B cell (primary cell): Measurements from ENCODE around the gene GRK5. TPM values are rescaled to one million over a fixed set of nuclear protein-coding genes. Genes with fewer than 3 reads are reported as not detected.

Experiments used
- ATAC-seq: fragments of 200-7000 bp; cut with Tn5 transposase; one replicate; pipeline ENCODE4 v1.10.0; 2021; ENCODE audit warnings: low read depth, mild to moderate bottlenecking, moderate number of reproducible peaks, moderate library complexity
- CTCF ChIA-PET: fragments of 350-600 bp; sonication (Branson Sonifier 250); formaldehyde crosslinking; loops from one replicate; lab custom pipeline; 2021; ENCODE audit warnings: antibody characterized with exemption, inconsistent platforms; lab: Charles Lee
- POLR2A ChIA-PET: fragments of 350-600 bp; sonication (Branson Sonifier 250); formaldehyde crosslinking; loops from one replicate; lab custom pipeline; 2021; ENCODE audit warnings: antibody characterized with exemption; lab: Charles Lee
- DNase-seq: peaks from one replicate; pipeline ENCODE4 v3.0.0; 2013
- H2AFZ ChIP-seq: 2 replicates; pipeline ENCODE4 v1.6.1; 2012; ENCODE audit warnings: mild to moderate bottlenecking, low read depth, low read length; ENCODE audit not compliant: insufficient read depth, poor library complexity, severe bottlenecking
- H3K27ac ChIP-seq, 2 donors: 1 replicate in 1 of 2; 2 replicates in 1 of 2; pipeline ENCODE4 v1.5.1; 2012 to 2013; ENCODE audit warnings: low read length in 2 of 2, mild to moderate bottlenecking in 2 of 2, moderate library complexity in 1 of 2
- H3K27me3 ChIP-seq, 4 experiments: fragments of 200-600 bp in 1 of 4; sonication (generic) in 1 of 4; replicated peaks in 1 of 4; 1 replicate in 2 of 4; 2 replicates in 2 of 4; pipeline versions ENCODE4 v1.6.1 to v1.7.0; 2013 to 2016; ENCODE audit warnings: low read length in 3 of 4, mild to moderate bottlenecking in 2 of 4, mixed read lengths in 1 of 4, moderate library complexity in 1 of 4; ENCODE audit not compliant: insufficient read depth in 4 of 4, control insufficient read depth in 3 of 4; ENCODE audit errors: control extremely low read depth in 1 of 4
- H3K36me3 ChIP-seq, 2 experiments: replicated peaks in 1 of 2; 1 replicate in 1 of 2; 2 replicates in 1 of 2; pipeline versions ENCODE4 v1.6.1 to v1.7.1; 2013; ENCODE audit warnings: low read length in 1 of 2; ENCODE audit not compliant: insufficient read depth in 2 of 2, control insufficient read depth in 1 of 2; ENCODE audit errors: control extremely low read depth in 1 of 2, extremely low read depth in 1 of 2
- H3K4me1 ChIP-seq, 2 donors: fragments of 200-600 bp in 1 of 2; sonication (generic) in 1 of 2; 1 replicate in 1 of 2; 2 replicates in 1 of 2; pipeline versions ENCODE4 v1.5.1 to v1.6.1; 2013 to 2017; ENCODE audit warnings: low read length in 2 of 2; ENCODE audit not compliant: control insufficient read depth in 2 of 2, insufficient read depth in 2 of 2
- H3K4me2 ChIP-seq: replicated peaks from 2 replicates; pipeline ENCODE3; 2012; ENCODE audit warnings: mild to moderate bottlenecking, low read depth, low read length; ENCODE audit not compliant: poor library complexity, severe bottlenecking
- H3K4me3 ChIP-seq, 5 experiments: fragments of 200-600 bp in 1 of 5; sonication (generic) in 1 of 5; 1 replicate in 3 of 5; 2 replicates in 2 of 5; pipeline versions ENCODE4 v1.5.1 to v1.7.0; 2011 to 2016; ENCODE audit warnings: low read length in 4 of 5, mild to moderate bottlenecking in 4 of 5, low read depth in 2 of 5, control low read depth in 1 of 5, moderate library complexity in 1 of 5; ENCODE audit not compliant: insufficient read depth in 1 of 5; ENCODE audit errors: control extremely low read depth in 1 of 5, extremely low read depth in 1 of 5
- H3K79me2 ChIP-seq: fragments of 200-600 bp; sonication (generic); one replicate; pipeline ENCODE4 v1.6.0; 2016; ENCODE audit warnings: low read length; ENCODE audit not compliant: control insufficient read depth, insufficient read depth
- H3K9ac ChIP-seq: fragments of 200-600 bp; sonication (generic); 2 replicates; pipeline ENCODE4 v1.6.1; 2017; ENCODE audit warnings: mild to moderate bottlenecking, low read length, moderate library complexity
- H3K9me3 ChIP-seq, 3 donors: one replicate each; pipeline versions ENCODE4 v1.6.1 to v1.7.1; 2013; ENCODE audit warnings: low read length in 2 of 3; ENCODE audit not compliant: control insufficient read depth in 2 of 3, insufficient read depth in 1 of 3; ENCODE audit errors: control extremely low read depth in 1 of 3
- H4K20me1 ChIP-seq: 2 replicates; pipeline ENCODE4 v1.6.0; 2012; ENCODE audit warnings: mild to moderate bottlenecking, low read length; ENCODE audit not compliant: insufficient read depth, control insufficient read depth, poor library complexity, severe bottlenecking
- H3K27ac Mint-ChIP-seq: one replicate; pipeline ENCODE4 v1.8.0; 2021; ENCODE audit warnings: mixed read lengths
- H3K27me3 Mint-ChIP-seq: one replicate; pipeline ENCODE4 v1.8.0; 2021; ENCODE audit warnings: mixed read lengths
- H3K4me1 Mint-ChIP-seq: one replicate; pipeline ENCODE4 v1.8.0; 2021; ENCODE audit warnings: mixed read lengths
- H3K4me3 Mint-ChIP-seq: one replicate; pipeline ENCODE4 v1.8.0; 2021; ENCODE audit warnings: mixed read lengths
- H3K9me3 Mint-ChIP-seq: one replicate; pipeline ENCODE4 v1.8.0; 2022; ENCODE audit warnings: mixed read lengths; ENCODE audit not compliant: insufficient read depth
- CTCF ChIP-seq: fragments of 200-600 bp; IDR thresholded peaks from one replicate; pipeline ENCODE4 v1.8.0; 2022; ENCODE audit warnings: antibody characterized with exemption, mild to moderate bottlenecking
- EZH2 ChIP-seq: IDR thresholded peaks from 2 replicates; pipeline ENCODE4 v1.6.1; 2012; ENCODE audit warnings: borderline replicate concordance, low read depth, mild to moderate bottlenecking, moderate library complexity, low read length; ENCODE audit not compliant: insufficient read depth, poor library complexity, severe bottlenecking
- WGBS: methylation state at CpG from one replicate; pipeline ENCODE4 v1.1.5; 2013; ENCODE audit warnings: missing lambda C conversion rate; ENCODE audit not compliant: insufficient coverage; 5-methylcytosine and 5-hydroxymethylcytosine counted together
- intact Hi-C: fragments of 100-400 bp; cut with micrococcal nuclease; formaldehyde crosslinking; loops from one replicate; pipeline ENCODE4 v1.10.0; 2022
- polyA plus RNA-seq: library from polyadenylated mRNA; depleted of rRNA; stranded (reverse); fragments of >200 nt; gene quantifications from 2 replicates; pipeline ENCODE4 v1.2.3, GENCODE V29; 2012
- total RNA-seq, 2 donors: library from RNA; stranded (reverse); fragments of 120-200 nt in 1 of 2; gene quantifications; 1 replicate in 1 of 2; 2 replicates in 1 of 2; pipeline versions ENCODE4 v1.2.3 to v1.2.4, GENCODE V29; 2013 to 2022

The GRK5 gene
- total and polyA plus RNA-seq, 2 donors (not counting 1 experiment from before 2014, with no cell fraction given) = 21.9 to 54.8 TPM

DNA sequence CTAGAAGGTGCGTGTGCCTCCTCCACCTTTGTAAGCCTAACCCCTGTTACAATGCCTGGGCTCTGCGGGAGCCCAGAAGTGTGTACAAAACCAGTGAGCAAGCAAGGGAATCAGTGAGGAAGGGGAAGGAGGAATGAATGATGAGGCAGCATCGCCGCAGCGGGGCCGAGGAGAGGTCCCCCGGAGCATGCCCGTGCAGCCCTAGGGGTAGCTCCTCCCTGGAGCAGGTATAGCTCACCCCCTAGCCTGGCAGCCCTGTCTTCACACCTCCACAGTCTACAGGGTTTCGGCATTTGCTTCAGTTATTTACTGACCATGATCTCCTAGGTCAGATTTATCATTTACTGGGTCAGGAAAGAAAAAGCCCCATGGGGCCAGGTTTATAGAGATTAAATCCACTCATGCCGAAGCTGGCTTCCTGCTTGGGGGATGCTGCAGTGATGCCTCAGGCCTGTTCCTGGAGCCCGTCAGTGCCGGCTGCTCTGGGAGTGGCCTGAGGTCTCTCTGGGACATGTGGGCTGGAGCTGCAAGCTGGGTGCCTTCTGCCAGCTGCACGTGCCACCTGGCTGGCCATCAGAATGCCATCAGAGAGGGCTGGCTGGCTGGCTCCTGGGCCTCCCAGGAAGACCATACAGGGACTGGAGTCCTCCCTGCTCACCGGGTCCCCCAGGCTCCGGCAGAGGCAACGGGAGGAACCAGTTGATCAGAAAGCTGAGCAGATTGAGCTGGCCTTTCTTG is 138.9 kb downstream of the GRK5 start:
- no peaks in the 10 kb centered on the region for H3K27me3 ChIP-seq
- peaks cover 0 to 22% of the 10 kb centered on the region in 2 experiments for H3K36me3 ChIP-seq
- Mint-ChIP-seq H3K27ac (no peak overlapping the region), H3K27me3 (no peaks in the 10 kb centered on the region), H3K4me1 (peaks cover 30% of the 10 kb centered on the region), H3K9me3 (no peaks in the 10 kb centered on the region), H3K4me3 (no peak overlapping the region)
- H3K4me2 ChIP-seq = no peak overlapping the region
- peaks cover 71% of the 10 kb centered on the region for H3K79me2 ChIP-seq
- H3K9ac ChIP-seq = no peak overlapping the region
- H2AFZ ChIP-seq = no peak overlapping the region
- POLR2A ChIA-PET = no interaction called here
- CTCF ChIA-PET = interaction anchor here (0.6 to 1.5 kb wide), 4 partner anchors 9 to 140 kb away, joined by 3 to 4 read pairs (median 3); no protein-coding TSS in a partner anchor
- no peak overlapping the region for H3K27ac ChIP-seq
- no peak for DNase-seq
- ATAC-seq = no peak
- H3K4me1 ChIP-seq = peaks cover 0 to 3% of the 10 kb centered on the region in 2 donors
- no peak overlapping the region for H3K4me3 ChIP-seq
- 89% methylated on average over 16 of the region's 16 CpGs for WGBS
- peaks cover 28% of the 10 kb centered on the region for H4K20me1 ChIP-seq
- H3K9me3 ChIP-seq = peaks cover 0 to 9% (median 8%) of the 10 kb centered on the region in 3 donors
- TF ChIP-seq EZH2 (no peak), CTCF (no peak)
- intact Hi-C loops = no loop called here
